Progenitor cell of endocrine pancreas (in vitro differentiated cells): ENCODE data around the gene ST8SIA4. TPM values are rescaled to one million over a fixed set of nuclear protein-coding genes. Genes with fewer than 3 reads are reported as not detected.
"Not testable (repeated sequence)": the region's sequence is repeated elsewhere in the genome, so short reads cannot be mapped to it uniquely, and the experiment has no call there.

Experiments used
- DNase-seq: peaks from one replicate; pipeline ENCODE4 v3.0.0; 2021; ENCODE audit warnings: low spot score; ENCODE audit not compliant: unreplicated experiment
- H3K27ac Mint-ChIP-seq: 2 replicates; pipeline ENCODE4 v1.8.0; 2021; ENCODE audit warnings: mild to moderate bottlenecking, moderate library complexity, mixed read lengths
- H3K27me3 Mint-ChIP-seq: 2 replicates; pipeline ENCODE4 v1.8.0; 2021; ENCODE audit warnings: mixed read lengths
- H3K36me3 Mint-ChIP-seq: 2 replicates; pipeline ENCODE4 v1.8.0; 2022; ENCODE audit warnings: mixed read lengths; ENCODE audit not compliant: insufficient read depth
- H3K4me1 Mint-ChIP-seq: 2 replicates; pipeline ENCODE4 v1.8.0; 2021; ENCODE audit warnings: low read depth, mixed read lengths
- H3K4me3 Mint-ChIP-seq: 2 replicates; pipeline ENCODE4 v1.8.0; 2021; ENCODE audit warnings: low read depth, mild to moderate bottlenecking, moderate library complexity, mixed read lengths
- H3K9me3 Mint-ChIP-seq: 2 replicates; pipeline ENCODE4 v1.8.0; 2021; ENCODE audit warnings: low read depth, mixed read lengths
- total RNA-seq: library from RNA; stranded (reverse); gene quantifications from 2 replicates; pipeline ENCODE4 v1.2.1, GENCODE V29; 2021
- TF ChIP-seq, protein P1 (sequence below): fragments of 200-600 bp; sonication (generic); IDR thresholded peaks from one replicate; pipeline ENCODE4 v1.5.0; 2021; ENCODE audit warnings: antibody characterized with exemption, mild to moderate bottlenecking; ENCODE audit not compliant: unreplicated experiment

The ST8SIA4 gene
- total RNA-seq, 1 donor from 2014 or later: 5.5 TPM

DNA sequence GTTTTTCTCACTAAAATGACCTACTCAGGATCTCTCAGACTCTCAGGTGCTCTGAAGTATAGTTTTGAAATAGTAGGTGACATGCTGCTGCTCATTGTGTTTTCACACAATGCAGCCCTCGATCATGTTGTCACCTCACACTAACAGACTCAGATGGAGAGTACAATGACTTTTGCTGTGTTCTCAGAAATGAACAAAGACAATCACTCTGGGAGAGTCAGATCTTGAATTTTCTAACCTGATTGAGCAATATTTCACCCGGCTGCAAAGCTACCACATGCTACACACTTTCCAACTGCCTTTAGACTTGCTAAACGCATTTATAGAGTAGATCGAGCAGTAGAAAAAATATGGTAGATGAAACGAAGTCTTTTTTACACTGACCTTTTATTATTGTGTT, 113.4 kb downstream of the ST8SIA4 start:
- Mint-ChIP-seq H3K9me3 (peaks cover 7% of the 10 kb centered on the region), H3K4me1 (peaks cover 52% of the 10 kb centered on the region), H3K27ac (no peak overlapping the region), H3K4me3 (no peak overlapping the region), H3K36me3 (peaks cover 1% of the 10 kb centered on the region), H3K27me3 (no peaks in the 10 kb centered on the region)
- DNase-seq: no peak
- TF ChIP-seq, protein P1, sequence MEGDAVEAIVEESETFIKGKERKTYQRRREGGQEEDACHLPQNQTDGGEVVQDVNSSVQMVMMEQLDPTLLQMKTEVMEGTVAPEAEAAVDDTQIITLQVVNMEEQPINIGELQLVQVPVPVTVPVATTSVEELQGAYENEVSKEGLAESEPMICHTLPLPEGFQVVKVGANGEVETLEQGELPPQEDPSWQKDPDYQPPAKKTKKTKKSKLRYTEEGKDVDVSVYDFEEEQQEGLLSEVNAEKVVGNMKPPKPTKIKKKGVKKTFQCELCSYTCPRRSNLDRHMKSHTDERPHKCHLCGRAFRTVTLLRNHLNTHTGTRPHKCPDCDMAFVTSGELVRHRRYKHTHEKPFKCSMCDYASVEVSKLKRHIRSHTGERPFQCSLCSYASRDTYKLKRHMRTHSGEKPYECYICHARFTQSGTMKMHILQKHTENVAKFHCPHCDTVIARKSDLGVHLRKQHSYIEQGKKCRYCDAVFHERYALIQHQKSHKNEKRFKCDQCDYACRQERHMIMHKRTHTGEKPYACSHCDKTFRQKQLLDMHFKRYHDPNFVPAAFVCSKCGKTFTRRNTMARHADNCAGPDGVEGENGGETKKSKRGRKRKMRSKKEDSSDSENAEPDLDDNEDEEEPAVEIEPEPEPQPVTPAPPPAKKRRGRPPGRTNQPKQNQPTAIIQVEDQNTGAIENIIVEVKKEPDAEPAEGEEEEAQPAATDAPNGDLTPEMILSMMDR: no peak

GRCh38 chr5:100788417-100788816, 114.7 kb downstream of the ST8SIA4 start:
- Mint-ChIP-seq H3K9me3 (peaks cover 10% of the 10 kb centered on the region), H3K27ac (no peak overlapping the region), H3K27me3 (no peaks in the 10 kb centered on the region), H3K4me1 (peaks cover 52% of the 10 kb centered on the region), H3K36me3 (peaks cover 1% of the 10 kb centered on the region), H3K4me3 (no peak overlapping the region)
- TF ChIP-seq, protein P1: no peak
- DNase-seq: no peak

DNA sequence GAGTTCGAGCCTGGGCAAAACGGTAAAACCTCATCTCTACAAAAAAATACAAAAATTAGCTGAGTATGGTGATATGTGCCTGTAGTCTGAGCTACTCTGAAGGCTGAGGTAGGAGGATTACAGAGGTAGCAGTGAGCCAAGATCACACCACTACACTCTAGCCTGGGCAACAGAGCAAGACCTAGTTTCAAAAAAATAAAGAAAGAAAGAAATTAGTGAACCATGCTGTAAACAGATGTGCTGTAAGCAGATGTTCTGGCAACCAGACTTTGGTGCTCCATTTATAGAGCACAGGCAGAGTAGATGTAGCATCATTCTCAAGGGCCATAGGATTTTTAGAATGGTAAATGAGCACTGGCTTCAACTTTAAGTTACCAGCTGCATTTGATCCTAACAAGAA, 115.4 kb downstream of the ST8SIA4 start:
- no peaks in the 10 kb centered on the region for H3K27me3 Mint-ChIP-seq
- TF ChIP-seq, protein P1: no peak
- H3K4me1 Mint-ChIP-seq: peaks cover 50% of the 10 kb centered on the region
- H3K4me3 Mint-ChIP-seq: no peak overlapping the region
- H3K27ac Mint-ChIP-seq: no peak overlapping the region
- peaks cover 10% of the 10 kb centered on the region for H3K9me3 Mint-ChIP-seq
- H3K36me3 Mint-ChIP-seq: peaks cover 1% of the 10 kb centered on the region
- no peak for DNase-seq

GRCh38 chr5:100785536-100785935, 117.5 kb downstream of the ST8SIA4 start:
- not testable (repeated sequence) for H3K27me3 Mint-ChIP-seq, H3K27ac Mint-ChIP-seq, DNase-seq, H3K36me3 Mint-ChIP-seq, H3K4me3 Mint-ChIP-seq, H3K9me3 Mint-ChIP-seq
- H3K4me1 Mint-ChIP-seq: peaks cover 29% of the 10 kb centered on the region

DNA sequence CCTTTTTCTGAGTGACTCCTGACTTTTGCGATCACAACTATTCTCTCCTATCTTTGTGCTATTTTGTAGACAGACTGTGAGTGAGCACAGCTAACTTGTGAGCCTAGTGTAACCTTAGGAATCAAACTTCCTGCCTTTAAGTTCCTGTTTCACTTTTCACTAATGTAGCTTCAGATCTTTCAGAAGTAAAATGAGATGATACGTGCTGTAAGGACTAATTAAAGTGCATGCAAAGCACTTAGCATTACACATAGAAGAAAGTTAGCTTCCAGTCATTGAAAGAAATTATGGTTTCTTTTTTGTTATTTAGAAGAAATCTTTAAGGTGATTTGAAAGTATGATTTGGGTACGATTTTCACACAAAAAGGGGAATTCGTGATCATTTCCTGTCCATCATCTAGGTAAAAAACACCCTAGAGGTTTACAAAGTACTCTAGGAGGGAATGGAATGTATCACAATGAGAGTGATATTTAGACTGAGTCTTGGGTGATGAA, 122.7 kb downstream of the ST8SIA4 start:
- DNase-seq: no peak
- Mint-ChIP-seq H3K27me3 (no peaks in the 10 kb centered on the region), H3K27ac (no peak overlapping the region), H3K9me3 (peaks cover 6% of the 10 kb centered on the region), H3K4me3 (no peak overlapping the region), H3K4me1 (no peaks in the 10 kb centered on the region), H3K36me3 (no peaks in the 10 kb centered on the region)
- TF ChIP-seq, protein P1: no peak

DNA sequence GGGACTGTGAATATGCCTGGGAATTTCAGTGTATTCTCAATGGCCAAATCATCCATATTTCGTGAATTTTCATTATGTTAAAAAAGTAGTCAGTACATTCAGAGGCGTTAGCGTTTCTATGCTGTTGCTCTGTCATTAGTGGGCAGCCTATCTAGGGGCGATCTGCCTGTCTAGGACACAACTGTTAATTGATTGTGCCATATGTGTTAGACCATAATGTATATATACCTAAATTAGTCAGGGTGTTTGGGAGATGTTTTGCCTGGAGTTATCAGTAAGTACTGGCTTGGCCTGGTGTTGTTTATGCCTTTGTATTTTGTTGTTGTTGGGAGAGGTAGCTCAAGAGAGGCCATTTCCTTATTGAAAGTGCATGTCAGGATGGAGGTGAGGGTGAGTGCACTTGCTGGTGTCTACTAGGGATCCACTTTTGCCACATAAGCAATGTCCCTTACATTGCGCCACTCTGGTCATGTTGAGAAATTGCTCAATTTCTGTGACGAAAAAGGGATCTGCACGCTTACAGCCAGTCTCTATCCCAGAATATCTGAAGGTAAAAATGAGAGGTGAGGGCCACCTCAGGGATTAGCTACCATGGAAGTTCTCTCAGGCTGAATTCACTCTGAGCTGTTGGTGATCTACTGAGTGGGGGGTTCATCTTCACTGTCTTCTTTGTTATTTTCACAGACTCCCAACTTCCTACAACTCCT, 123.3 kb downstream of the ST8SIA4 start:
- Mint-ChIP-seq H3K9me3 (peaks cover 10% of the 10 kb centered on the region), H3K4me1 (no peaks in the 10 kb centered on the region), H3K36me3 (no peaks in the 10 kb centered on the region), H3K4me3 (no peak overlapping the region), H3K27ac (no peak overlapping the region), H3K27me3 (no peaks in the 10 kb centered on the region)
- DNase-seq: no peak
- TF ChIP-seq, protein P1: no peak
